Stimulated activated CD8-positive, alpha-beta memory T cell treated with anti-CD3 and anti-CD28 coated beads, Interleukin-4, amount 100 ng/mL, for 4 hours (primary cell): ENCODE data around the gene POU3F2.

Experiments
- DNase-seq, 2 donors: peaks; one replicate each; pipeline ENCODE4 v3.0.0-alpha.2; 2020; ENCODE audit warnings: low read depth in 2 of 2, low spot score in 1 of 2

Gene POU3F2

DNA sequence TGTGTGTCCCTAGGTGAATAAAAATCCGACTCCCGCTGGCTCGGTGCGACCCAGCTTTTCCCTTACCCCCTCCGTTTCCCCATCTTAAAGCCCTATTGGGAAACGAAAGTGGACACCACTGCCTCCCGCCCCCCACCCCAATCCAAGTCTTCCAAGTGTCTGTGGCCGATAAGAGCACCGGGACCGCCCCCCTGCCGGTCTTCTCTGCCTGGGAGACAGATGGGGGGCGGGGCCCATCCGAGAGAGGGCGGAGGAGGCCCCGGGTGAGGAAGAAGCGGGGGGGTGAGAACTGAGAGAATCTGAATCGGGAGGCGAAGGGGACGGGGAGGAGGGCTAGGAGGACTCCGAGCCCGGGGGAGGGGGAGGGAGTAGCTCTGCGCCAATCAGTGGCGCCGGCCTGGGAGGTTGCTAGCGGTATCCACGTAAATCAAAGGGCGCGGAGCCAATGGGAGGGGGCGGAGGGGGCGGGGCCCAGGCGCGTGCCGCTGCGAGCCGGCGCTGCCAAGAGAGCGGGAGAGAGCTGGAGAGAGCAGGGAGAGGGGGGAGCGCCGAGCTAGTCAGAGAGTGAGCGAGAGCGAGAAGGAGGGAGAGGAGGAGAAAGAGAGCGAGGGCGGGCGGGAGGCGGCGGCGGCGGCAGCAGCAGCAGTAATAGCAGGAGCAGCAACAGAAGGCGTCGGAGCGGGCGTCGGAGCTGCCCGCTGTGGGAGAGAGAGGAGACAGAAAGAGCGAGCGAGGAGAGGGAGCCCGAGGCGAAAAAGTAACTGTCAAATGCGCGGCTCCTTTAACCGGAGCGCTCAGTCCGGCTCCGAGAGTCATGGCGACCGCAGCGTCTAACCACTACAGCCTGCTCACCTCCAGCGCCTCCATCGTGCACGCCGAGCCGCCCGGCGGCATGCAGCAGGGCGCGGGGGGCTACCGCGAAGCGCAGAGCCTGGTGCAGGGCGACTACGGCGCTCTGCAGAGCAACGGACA, at the start of gene POU3F2:
TSS of gene POU3F2 (plus strand) at position 515 of the 972 bp plus-strand sequence. CDS start at position 815, 300 bp downstream.
- DNase-seq = peak; percentile 22 to 27

DNA sequence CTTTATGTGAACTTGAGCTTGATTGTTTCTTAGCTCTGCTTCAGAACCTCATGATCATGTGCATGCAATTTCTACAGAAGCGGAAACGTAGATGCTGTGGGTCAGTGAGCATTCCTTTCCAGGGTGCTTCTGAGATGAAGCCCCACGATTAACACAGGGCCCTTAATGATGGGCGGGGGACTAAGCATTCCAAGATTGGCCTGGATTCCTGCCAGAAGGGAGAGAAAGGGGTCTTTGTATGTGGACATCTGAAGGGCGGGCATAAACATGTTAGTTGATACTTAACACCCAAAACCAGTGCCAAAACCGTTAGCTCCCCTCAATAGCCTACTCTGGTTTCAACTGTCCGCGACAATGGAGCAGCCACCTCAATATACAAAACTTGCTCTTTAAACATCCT, 46.9 kb upstream of the POU3F2 start:
- no peak for DNase-seq

DNA sequence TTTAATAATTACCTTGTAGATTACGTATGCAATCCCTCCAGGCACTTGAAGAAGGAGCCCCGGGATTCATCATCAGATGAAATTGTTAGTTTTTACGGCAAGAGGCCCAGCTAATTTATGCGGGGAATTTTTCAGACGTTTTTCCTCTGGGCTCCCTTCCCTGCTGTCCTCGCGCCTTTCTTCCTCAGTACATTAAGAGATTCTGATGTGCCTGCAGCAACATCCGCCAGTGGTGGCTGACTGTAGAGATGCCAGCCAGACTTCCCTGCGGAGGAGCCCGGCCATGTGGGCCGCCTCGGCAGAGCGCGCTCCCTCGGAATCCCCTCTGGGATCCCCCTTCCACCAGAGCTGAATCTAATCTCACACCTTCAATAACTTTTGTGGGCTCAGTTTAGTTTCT, 46.4 kb upstream of the POU3F2 start:
- DNase-seq = no peak

GRCh38 chr6:98794307-98794842, 40.0 kb upstream of the POU3F2 start:
- DNase-seq = no peak

GRCh38 chr6:98797217-98797994, 37.0 kb upstream of the POU3F2 start:
- no peak for DNase-seq

DNA sequence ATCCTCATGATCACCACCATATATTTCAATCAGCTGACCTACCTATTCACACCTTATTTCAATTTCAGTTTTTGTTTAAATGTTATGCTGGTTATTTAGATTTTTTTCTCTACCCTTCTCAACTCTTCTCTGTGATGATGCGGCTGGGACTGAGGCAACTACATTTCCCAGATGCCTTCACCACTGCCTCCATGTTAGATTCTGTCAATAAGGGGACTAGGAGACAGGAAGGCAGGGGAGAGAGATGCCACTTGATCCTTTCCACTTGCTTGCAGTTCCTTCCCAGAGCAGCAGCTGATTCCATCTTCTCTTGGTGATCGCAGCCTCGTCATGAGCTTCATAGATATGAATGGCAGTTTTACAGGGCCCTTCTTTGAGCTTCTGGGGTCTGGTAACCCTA, 33.5 kb upstream of the POU3F2 start:
- no peak for DNase-seq

DNA sequence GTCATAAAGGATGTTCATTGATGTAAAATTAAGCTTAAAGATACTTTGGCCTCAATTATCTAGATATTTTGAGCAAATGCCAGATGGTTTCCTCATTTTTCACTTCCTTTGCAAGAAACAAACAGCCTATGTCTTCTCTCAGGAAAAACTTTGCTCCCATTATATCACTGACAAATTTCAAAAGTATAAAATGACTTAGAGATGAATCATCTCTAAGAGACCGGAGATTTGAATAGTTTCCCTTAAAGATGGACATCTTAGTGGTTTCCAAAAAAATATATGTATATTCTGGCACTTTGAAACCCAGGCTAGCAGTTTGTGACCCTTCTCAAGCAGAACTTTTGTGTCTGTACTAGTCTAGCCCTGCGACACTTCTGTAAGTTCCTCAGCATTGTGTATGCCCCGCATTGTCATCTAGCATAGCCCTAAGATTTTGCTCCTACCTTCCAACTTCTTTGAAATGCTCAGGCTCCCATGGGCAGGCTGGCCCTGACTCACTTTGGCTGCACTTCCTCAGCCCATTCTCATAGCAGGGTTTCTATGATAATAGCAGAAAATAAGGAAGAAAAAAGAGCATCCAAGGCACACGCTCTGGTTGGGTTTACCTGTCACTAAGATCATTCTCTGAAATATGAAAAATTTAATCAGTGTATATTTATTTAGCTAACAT, 25.7 kb upstream of the POU3F2 start:
- DNase-seq = no peak

DNA sequence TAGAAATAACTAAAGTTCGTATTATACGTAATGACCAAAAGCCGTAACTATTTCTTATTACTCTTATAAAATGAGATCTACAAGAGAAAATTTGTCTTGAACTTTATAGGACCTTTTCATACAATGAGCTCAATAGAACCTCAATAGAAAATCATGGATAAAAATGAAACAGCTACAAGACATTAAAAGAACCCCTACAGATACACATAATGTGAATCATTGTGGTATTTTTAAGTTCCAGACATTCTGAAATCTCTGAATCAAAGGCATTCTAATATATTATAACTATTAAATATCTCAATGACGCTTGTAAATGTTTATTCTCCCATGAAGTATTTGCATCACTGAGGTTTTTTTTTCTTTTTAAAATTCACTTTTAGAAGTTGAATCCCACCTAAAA, 22.2 kb upstream of the POU3F2 start:
- no peak for DNase-seq

DNA sequence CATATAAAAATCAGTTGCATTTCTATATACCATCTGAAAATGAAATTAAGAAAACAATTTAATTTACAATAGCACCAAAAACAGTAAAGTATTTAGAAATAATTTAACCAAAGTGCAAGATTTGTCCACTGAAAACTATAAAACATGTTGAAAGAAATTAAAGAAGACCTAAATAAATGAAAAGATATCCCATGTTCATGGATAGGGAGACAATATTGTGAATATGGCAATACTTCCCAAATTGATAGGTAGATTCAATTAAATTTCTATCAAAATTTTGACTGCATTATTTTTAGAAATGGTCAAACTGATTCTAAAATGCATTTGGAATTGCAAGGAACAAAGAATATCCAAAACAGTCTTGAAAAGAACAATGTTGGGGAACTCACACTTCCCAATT, 17.6 kb upstream of the POU3F2 start:
- DNase-seq = no peak

GRCh38 chr6:98821756-98822405, 12.5 kb upstream of the POU3F2 start:
- DNase-seq = no peak

DNA sequence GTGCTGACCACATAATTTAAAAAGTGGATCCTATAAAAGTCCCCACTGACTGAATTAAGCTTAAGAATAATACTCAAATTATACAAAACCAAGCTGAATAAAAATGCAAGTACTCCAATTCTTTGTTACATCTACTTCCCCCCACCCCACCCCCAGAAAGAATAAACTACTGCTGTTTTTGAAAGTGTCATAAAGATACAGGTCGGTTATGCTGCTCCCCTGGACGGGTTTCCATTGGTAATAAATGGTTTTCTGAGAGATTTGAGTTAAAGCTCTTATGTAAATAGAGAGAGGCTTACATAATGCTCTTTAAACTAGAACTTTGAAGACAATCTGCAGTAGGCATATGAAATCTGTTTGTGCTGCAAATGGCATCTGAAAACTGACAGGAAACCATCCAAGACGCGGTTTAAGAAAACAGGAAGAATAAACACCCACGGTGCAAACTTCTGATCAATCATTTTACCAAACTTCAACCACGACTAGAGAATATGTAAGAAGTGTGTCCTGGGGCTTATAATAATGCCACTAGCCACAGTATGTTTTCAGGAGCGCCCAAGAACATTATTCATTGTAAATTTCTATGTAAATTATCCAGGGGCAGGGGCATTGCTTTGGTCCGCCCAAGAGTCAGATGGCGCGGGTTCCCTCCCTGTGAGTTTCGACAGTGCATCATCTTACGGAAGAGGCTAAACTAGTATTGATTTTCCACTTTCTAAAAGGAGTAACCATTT, 10.8 kb upstream of the POU3F2 start:
- DNase-seq = no peak

- no peak for DNase-seq
These were observed 10.0 kb upstream of the POU3F2 start for GRCh38 chr6:98824162-98824901.

DNA sequence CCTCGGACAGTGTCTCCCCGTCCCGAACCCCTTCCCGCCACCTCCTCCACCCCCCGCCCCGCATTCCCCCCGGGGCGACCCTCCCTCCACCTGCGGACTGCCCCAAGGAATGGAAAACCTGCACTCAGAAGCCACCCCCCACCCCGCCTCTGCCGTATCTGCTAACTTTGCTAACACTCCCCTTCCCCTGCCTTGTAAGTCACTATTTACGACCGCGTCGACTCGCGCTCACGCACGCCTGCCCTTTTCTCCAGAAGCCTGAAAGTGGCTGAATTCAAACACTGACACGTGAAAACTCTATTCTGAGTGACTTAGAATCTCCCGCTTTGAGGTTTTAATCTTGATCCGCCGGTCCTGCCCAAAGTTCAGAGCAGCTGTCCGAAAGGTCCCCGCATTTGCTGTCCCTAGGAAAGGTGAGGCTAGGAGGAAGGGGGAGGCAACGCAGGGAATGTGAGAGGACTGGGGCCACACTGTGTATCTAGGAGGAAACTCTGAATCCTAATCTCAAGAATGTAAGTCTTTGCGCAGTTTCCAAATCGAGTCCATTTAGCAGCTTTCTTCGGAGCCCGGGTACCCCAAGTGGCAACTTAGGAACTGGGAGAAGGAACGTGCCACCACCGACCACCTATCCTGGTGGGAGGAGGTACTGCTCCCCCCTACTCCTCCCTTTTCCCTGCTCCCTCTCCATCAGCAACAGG, 9.3 kb upstream of the POU3F2 start:
- DNase-seq = no peak

GRCh38 chr6:98825600-98826230, 8.7 kb upstream of the POU3F2 start:
- DNase-seq = no peak

DNA sequence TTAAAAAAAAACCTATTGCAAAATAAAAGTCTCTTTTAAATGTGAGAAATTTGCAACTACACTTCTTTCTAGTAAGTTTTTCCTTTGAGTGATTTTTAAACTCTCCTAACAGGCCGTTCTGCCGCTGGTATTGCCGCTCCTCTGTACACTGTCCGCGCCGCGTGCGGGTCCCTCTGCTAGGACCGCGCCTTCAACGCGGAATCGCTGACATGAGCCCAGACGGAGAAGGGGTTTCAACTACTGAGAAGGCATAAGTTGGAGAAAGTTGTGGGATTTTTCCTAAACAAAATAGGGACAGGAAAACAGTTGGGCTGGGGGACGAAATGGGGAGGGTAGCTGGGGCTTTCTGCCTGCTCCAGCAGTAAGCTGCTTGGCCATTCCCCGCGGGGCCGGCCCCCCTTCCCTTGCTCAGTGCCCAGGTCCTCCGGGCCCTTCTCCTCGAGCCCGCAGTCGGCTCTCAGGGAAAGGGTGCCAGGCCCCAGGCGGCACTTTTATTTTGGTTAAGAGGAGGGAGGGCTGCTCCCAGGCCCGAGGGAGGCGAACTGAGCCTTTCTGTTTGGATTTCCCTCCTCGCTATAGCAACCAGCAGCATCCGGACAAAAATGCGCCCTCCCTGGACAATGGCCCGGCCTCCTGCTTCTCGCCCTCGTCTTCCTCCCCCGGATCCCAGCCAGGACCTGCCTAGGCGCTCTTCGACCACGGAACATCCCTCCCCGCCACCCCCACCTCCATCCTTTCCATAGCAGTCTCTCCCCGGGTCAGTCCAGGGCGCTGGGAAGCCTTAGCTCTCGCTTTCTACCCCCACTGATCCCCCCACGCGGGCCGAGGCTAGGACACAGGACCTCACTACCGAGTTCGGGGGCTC, 6.8 kb upstream of the POU3F2 start:
- no peak for DNase-seq

DNA sequence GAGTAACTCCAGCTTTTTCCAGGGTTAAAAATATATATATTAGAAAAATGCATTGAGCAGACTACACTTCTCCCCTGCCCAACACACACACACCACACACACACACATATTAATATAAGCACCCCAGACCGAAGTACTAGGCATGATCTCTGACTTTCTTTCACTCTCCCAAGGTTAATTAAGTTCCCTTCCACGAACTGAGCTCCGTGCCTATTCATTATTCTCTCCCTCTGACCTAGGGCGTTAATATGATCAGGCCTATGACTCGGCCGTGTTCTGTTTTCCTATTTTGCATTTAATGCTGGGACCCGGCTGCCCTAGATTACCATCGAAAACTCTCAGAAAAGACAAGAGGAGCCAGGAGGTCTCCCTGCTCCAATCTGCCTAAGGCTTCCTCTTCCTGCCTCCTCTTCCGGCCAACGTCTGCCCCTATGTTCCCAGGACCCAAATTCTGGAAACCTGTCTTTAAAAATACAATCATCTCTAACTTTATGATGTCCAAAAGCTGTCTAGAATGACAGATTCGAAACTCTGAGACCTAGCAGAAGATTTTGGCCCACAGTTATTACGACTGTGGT, 6.1 kb upstream of the POU3F2 start:
- DNase-seq = no peak

DNA sequence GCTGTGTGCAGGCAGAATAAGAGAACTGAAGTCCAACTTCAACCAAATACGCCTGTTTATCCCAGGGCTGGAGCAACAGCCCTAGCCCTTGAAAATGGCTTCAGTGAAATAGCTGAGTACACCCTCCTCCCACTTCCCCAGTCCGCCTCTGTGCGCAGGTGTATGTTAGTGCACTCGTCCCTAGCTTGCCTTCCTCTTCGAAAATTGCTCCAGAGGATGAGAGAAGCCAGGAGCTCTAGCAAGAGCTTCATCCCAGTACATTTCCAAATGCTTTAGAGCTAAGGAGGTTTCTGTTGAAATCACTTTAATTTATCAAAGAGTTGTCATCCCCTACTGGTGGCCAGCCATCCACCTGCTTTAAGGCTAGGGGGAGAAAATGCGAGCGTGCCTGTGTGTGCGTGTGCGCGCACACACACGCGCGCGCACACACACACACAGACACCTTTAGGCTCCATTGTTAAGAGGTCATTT, 5.4 kb upstream of the POU3F2 start:
- no peak for DNase-seq
